ENCODE measurements around the gene GNB1.

GRCh38 chr1:1881727-1882126 is 9.2 kb downstream of the GNB1 start:
- no peak for TF ChIP-seq FOXK2 (IDR thresholded peaks at IDR 0.05)
- TF ChIP-seq TCF3 (IDR thresholded peaks at IDR 0.05; ENCODE audit: borderline replicate concordance, insufficient read depth, low read depth, low read length): no peak
- no peak for TF ChIP-seq EP300 (IDR thresholded peaks at IDR 0.05; ENCODE audit: borderline replicate concordance in 1 of 2, control insufficient read depth in 1 of 2, low read depth in 2 of 2, low read length in 2 of 2)
- TF ChIP-seq YBX1 (IDR thresholded peaks at IDR 0.05): no peak
- TF ChIP-seq SMC3 (IDR thresholded peaks at IDR 0.05; ENCODE audit: borderline replicate concordance, low read length): no peak
- TF ChIP-seq POLR2A (IDR thresholded peaks at IDR 0.05; ENCODE audit: low read depth, low read length): no peak
- TF ChIP-seq CTCF (IDR thresholded peaks at IDR 0.05 in 2 of 3, conservative IDR thresholded peaks at IDR 0.05 in 1 of 3; ENCODE audit: control insufficient read depth in 2 of 3, extremely low read depth in 1 of 3, insufficient read depth in 1 of 3, low read depth in 3 of 3, low read length in 3 of 3): no peak
- TF ChIP-seq JUND (IDR thresholded peaks at IDR 0.05; ENCODE audit: low read depth, low read length): no peak
- TF ChIP-seq GABPA (IDR thresholded peaks at IDR 0.05; ENCODE audit: low read depth): no peak
- TF ChIP-seq RFX5 (IDR thresholded peaks at IDR 0.05; ENCODE audit: low read depth, low read length): no peak
- no peak for TF ChIP-seq REST (IDR thresholded peaks at IDR 0.05; ENCODE audit: low read depth, low read length)
- TF ChIP-seq BRCA1 (IDR thresholded peaks at IDR 0.05; ENCODE audit: low read depth, low read length): no peak
- no peak for TF ChIP-seq NR2C1 (IDR thresholded peaks at IDR 0.05)
- no peak for TF ChIP-seq CHD4 (IDR thresholded peaks at IDR 0.05)

Data from GM12878 (cell line).